B cell (primary cell): ENCODE results near the gene ZFX. TPM values are rescaled to one million over a fixed set of nuclear protein-coding genes. Genes with fewer than 3 reads are reported as not detected.

ENCODE experiments used
- ATAC-seq: fragments of 200-7000 bp; cut with Tn5 transposase; one replicate; pipeline ENCODE4 v1.10.0; 2021; ENCODE audit warnings: low read depth, mild to moderate bottlenecking, moderate number of reproducible peaks, moderate library complexity
- CTCF ChIA-PET: fragments of 350-600 bp; sonication (Branson Sonifier 250); formaldehyde crosslinking; loops from one replicate; lab custom pipeline; 2021; ENCODE audit warnings: antibody characterized with exemption, inconsistent platforms; lab: Charles Lee
- POLR2A ChIA-PET: fragments of 350-600 bp; sonication (Branson Sonifier 250); formaldehyde crosslinking; loops from one replicate; lab custom pipeline; 2021; ENCODE audit warnings: antibody characterized with exemption; lab: Charles Lee
- DNase-seq: peaks from one replicate; pipeline ENCODE4 v3.0.0; 2013
- H2AFZ ChIP-seq: 2 replicates; pipeline ENCODE4 v1.6.1; 2012; ENCODE audit warnings: mild to moderate bottlenecking, low read depth, low read length; ENCODE audit not compliant: insufficient read depth, poor library complexity, severe bottlenecking
- H3K27ac ChIP-seq, 2 donors: 1 replicate in 1 of 2; 2 replicates in 1 of 2; pipeline ENCODE4 v1.5.1; 2012 to 2013; ENCODE audit warnings: low read length in 2 of 2, mild to moderate bottlenecking in 2 of 2, moderate library complexity in 1 of 2
- H3K27me3 ChIP-seq, 4 experiments: fragments of 200-600 bp in 1 of 4; sonication (generic) in 1 of 4; replicated peaks in 1 of 4; 1 replicate in 2 of 4; 2 replicates in 2 of 4; pipeline versions ENCODE4 v1.6.1 to v1.7.0; 2013 to 2016; ENCODE audit warnings: low read length in 3 of 4, mild to moderate bottlenecking in 2 of 4, mixed read lengths in 1 of 4, moderate library complexity in 1 of 4; ENCODE audit not compliant: insufficient read depth in 4 of 4, control insufficient read depth in 3 of 4; ENCODE audit errors: control extremely low read depth in 1 of 4
- H3K36me3 ChIP-seq, 2 experiments: replicated peaks in 1 of 2; 1 replicate in 1 of 2; 2 replicates in 1 of 2; pipeline versions ENCODE4 v1.6.1 to v1.7.1; 2013; ENCODE audit warnings: low read length in 1 of 2; ENCODE audit not compliant: insufficient read depth in 2 of 2, control insufficient read depth in 1 of 2; ENCODE audit errors: control extremely low read depth in 1 of 2, extremely low read depth in 1 of 2
- H3K4me1 ChIP-seq, 2 donors: fragments of 200-600 bp in 1 of 2; sonication (generic) in 1 of 2; 1 replicate in 1 of 2; 2 replicates in 1 of 2; pipeline versions ENCODE4 v1.5.1 to v1.6.1; 2013 to 2017; ENCODE audit warnings: low read length in 2 of 2; ENCODE audit not compliant: control insufficient read depth in 2 of 2, insufficient read depth in 2 of 2
- H3K4me2 ChIP-seq: replicated peaks from 2 replicates; pipeline ENCODE3; 2012; ENCODE audit warnings: mild to moderate bottlenecking, low read depth, low read length; ENCODE audit not compliant: poor library complexity, severe bottlenecking
- H3K4me3 ChIP-seq, 5 experiments: fragments of 200-600 bp in 1 of 5; sonication (generic) in 1 of 5; 1 replicate in 3 of 5; 2 replicates in 2 of 5; pipeline versions ENCODE4 v1.5.1 to v1.7.0; 2011 to 2016; ENCODE audit warnings: low read length in 4 of 5, mild to moderate bottlenecking in 4 of 5, low read depth in 2 of 5, control low read depth in 1 of 5, moderate library complexity in 1 of 5; ENCODE audit not compliant: insufficient read depth in 1 of 5; ENCODE audit errors: control extremely low read depth in 1 of 5, extremely low read depth in 1 of 5
- H3K79me2 ChIP-seq: fragments of 200-600 bp; sonication (generic); one replicate; pipeline ENCODE4 v1.6.0; 2016; ENCODE audit warnings: low read length; ENCODE audit not compliant: control insufficient read depth, insufficient read depth
- H3K9ac ChIP-seq: fragments of 200-600 bp; sonication (generic); 2 replicates; pipeline ENCODE4 v1.6.1; 2017; ENCODE audit warnings: mild to moderate bottlenecking, low read length, moderate library complexity
- H3K9me3 ChIP-seq, 3 donors: one replicate each; pipeline versions ENCODE4 v1.6.1 to v1.7.1; 2013; ENCODE audit warnings: low read length in 2 of 3; ENCODE audit not compliant: control insufficient read depth in 2 of 3, insufficient read depth in 1 of 3; ENCODE audit errors: control extremely low read depth in 1 of 3
- H4K20me1 ChIP-seq: 2 replicates; pipeline ENCODE4 v1.6.0; 2012; ENCODE audit warnings: mild to moderate bottlenecking, low read length; ENCODE audit not compliant: insufficient read depth, control insufficient read depth, poor library complexity, severe bottlenecking
- H3K27ac Mint-ChIP-seq: one replicate; pipeline ENCODE4 v1.8.0; 2021; ENCODE audit warnings: mixed read lengths
- H3K27me3 Mint-ChIP-seq: one replicate; pipeline ENCODE4 v1.8.0; 2021; ENCODE audit warnings: mixed read lengths
- H3K4me1 Mint-ChIP-seq: one replicate; pipeline ENCODE4 v1.8.0; 2021; ENCODE audit warnings: mixed read lengths
- H3K4me3 Mint-ChIP-seq: one replicate; pipeline ENCODE4 v1.8.0; 2021; ENCODE audit warnings: mixed read lengths
- H3K9me3 Mint-ChIP-seq: one replicate; pipeline ENCODE4 v1.8.0; 2022; ENCODE audit warnings: mixed read lengths; ENCODE audit not compliant: insufficient read depth
- EZH2 ChIP-seq: IDR thresholded peaks from 2 replicates; pipeline ENCODE4 v1.6.1; 2012; ENCODE audit warnings: borderline replicate concordance, low read depth, mild to moderate bottlenecking, moderate library complexity, low read length; ENCODE audit not compliant: insufficient read depth, poor library complexity, severe bottlenecking
- whole genome bisulfite sequencing: methylation state at CpG from one replicate; pipeline ENCODE4 v1.1.5; 2013; ENCODE audit warnings: missing lambda C conversion rate; ENCODE audit not compliant: insufficient coverage; 5-methylcytosine and 5-hydroxymethylcytosine counted together
- intact Hi-C: fragments of 100-400 bp; cut with micrococcal nuclease; formaldehyde crosslinking; loops from one replicate; pipeline ENCODE4 v1.10.0; 2022
- polyA plus RNA-seq: library from polyadenylated mRNA; depleted of rRNA; stranded (reverse); fragments of >200 nt; gene quantifications from 2 replicates; pipeline ENCODE4 v1.2.3, GENCODE V29; 2012
- total RNA-seq, 2 donors: library from RNA; stranded (reverse); fragments of 120-200 nt in 1 of 2; gene quantifications; 1 replicate in 1 of 2; 2 replicates in 1 of 2; pipeline versions ENCODE4 v1.2.3 to v1.2.4, GENCODE V29; 2013 to 2022
- TF ChIP-seq, protein P1 (sequence below): fragments of 200-600 bp; IDR thresholded peaks from one replicate; pipeline ENCODE4 v1.8.0; 2022; ENCODE audit warnings: antibody characterized with exemption, mild to moderate bottlenecking

ZFX gene
- total and polyA plus RNA-seq, 2 donors (not counting 1 experiment from before 2014, with no cell fraction given): 31.3 to 81.8 TPM

DNA sequence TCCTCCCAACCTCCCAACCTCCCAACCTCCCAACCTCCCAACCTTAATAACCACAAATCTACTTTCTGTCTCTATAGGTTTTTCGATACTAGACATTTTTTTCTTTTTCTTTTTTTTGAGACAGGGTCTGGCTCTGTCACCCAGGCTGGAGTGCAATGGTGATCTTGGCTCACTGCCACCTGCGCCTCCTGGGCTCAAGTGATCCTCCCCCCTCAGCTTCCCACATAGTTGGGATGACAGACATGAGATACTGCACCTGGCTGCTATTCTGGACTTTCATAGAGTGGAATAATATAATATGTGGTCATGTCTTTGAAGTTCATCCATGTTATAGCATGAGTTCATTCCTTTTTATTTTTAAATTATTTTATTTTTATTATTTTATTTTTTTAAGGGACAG, 39.5 kb upstream of the ZFX start:
- H3K4me1 ChIP-seq: no peaks in the 10 kb centered on the region
- no peaks in the 10 kb centered on the region for H4K20me1 ChIP-seq
- H3K79me2 ChIP-seq: no peaks in the 10 kb centered on the region
- H3K9me3 Mint-ChIP-seq: no peaks in the 10 kb centered on the region
- POLR2A ChIA-PET: no interaction called here
- no peak for TF ChIP-seq EZH2
- no peaks in the 10 kb centered on the region for H3K27me3 Mint-ChIP-seq
- no peaks in the 10 kb centered on the region for H3K36me3 ChIP-seq
- no peak overlapping the region for H2AFZ ChIP-seq
- DNase-seq: no peak
- no peak overlapping the region for H3K9ac ChIP-seq
- CTCF ChIA-PET: no interaction called here
- no peak overlapping the region for H3K27ac Mint-ChIP-seq
- intact Hi-C loops: no loop called here
- H3K27ac ChIP-seq: no peak overlapping the region
- no peaks in the 10 kb centered on the region for H3K27me3 ChIP-seq
- H3K4me2 ChIP-seq: no peak overlapping the region
- H3K4me3 ChIP-seq: no peak overlapping the region
- H3K4me3 Mint-ChIP-seq: no peak overlapping the region
- H3K4me1 Mint-ChIP-seq: no peaks in the 10 kb centered on the region
- no CpG with 5 or more reads among the region's 2 CpGs for WGBS
- H3K9me3 ChIP-seq: no peaks in the 10 kb centered on the region
- no peak for ATAC-seq

- POLR2A ChIA-PET: no interaction called here
- DNase-seq: no peak
Measured at GRCh38 chrX:24113181-24113580, 36.3 kb upstream of the ZFX start.

More at GRCh38 chrX:24113181-24113580, 36.3 kb upstream of the ZFX start:
- Histone ChIP-seq H3K9me3 (no peaks in the 10 kb centered on the region), H3K36me3 (no peaks in the 10 kb centered on the region), H4K20me1 (no peaks in the 10 kb centered on the region), H3K4me1 (no peaks in the 10 kb centered on the region), H3K27ac (no peak overlapping the region), H3K9ac (no peak overlapping the region), H3K79me2 (no peaks in the 10 kb centered on the region), H2AFZ (no peak overlapping the region), H3K4me2 (no peak overlapping the region), H3K27me3 (no peaks in the 10 kb centered on the region), H3K4me3 (no peak overlapping the region)
- no peak for ATAC-seq
- Mint-ChIP-seq H3K27ac (no peak overlapping the region), H3K4me1 (no peaks in the 10 kb centered on the region), H3K27me3 (no peaks in the 10 kb centered on the region), H3K4me3 (no peak overlapping the region), H3K9me3 (no peaks in the 10 kb centered on the region)
- no CpG with 5 or more reads among the region's 2 CpGs for WGBS
- intact Hi-C loops: no loop called here
- CTCF ChIA-PET: no interaction called here
- TF ChIP-seq, protein P1, sequence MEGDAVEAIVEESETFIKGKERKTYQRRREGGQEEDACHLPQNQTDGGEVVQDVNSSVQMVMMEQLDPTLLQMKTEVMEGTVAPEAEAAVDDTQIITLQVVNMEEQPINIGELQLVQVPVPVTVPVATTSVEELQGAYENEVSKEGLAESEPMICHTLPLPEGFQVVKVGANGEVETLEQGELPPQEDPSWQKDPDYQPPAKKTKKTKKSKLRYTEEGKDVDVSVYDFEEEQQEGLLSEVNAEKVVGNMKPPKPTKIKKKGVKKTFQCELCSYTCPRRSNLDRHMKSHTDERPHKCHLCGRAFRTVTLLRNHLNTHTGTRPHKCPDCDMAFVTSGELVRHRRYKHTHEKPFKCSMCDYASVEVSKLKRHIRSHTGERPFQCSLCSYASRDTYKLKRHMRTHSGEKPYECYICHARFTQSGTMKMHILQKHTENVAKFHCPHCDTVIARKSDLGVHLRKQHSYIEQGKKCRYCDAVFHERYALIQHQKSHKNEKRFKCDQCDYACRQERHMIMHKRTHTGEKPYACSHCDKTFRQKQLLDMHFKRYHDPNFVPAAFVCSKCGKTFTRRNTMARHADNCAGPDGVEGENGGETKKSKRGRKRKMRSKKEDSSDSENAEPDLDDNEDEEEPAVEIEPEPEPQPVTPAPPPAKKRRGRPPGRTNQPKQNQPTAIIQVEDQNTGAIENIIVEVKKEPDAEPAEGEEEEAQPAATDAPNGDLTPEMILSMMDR: no peak
- TF ChIP-seq EZH2: no peak
